GM18502 (cell line): ENCODE results near the gene KCNH2.

Experiments
- ATAC-seq: cut with Tn5 transposase; IDR thresholded peaks from one replicate; pipeline ENCODE4 v1.9.1; 2021; ENCODE audit warnings: mild to moderate bottlenecking; ENCODE audit not compliant: unreplicated experiment, poor library complexity

Gene KCNH2

GRCh38 chr7:150976529-150977381, 1.4 kb downstream of the KCNH2 start:
- no peak for ATAC-seq

- no peak for ATAC-seq
These were observed 2.4 kb downstream of the KCNH2 start for GRCh38 chr7:150975536-150976319.

GRCh38 chr7:150974468-150975391, 3.4 kb downstream of the KCNH2 start:
- ATAC-seq, result peak; percentile 67

GRCh38 chr7:150973571-150974451, 4.3 kb downstream of the KCNH2 start:
- no peak for ATAC-seq

- no peak for ATAC-seq
These were observed 5.4 kb downstream of the KCNH2 start for GRCh38 chr7:150972741-150973140.

- ATAC-seq, result no peak
These were observed 6.1 kb downstream of the KCNH2 start for GRCh38 chr7:150972023-150972468.

GRCh38 chr7:150971242-150972022, 6.7 kb downstream of the KCNH2 start:
- no peak for ATAC-seq

- no peak for ATAC-seq
These were observed 7.7 kb downstream of the KCNH2 start for GRCh38 chr7:150970424-150970823.

- no peak for ATAC-seq
These were observed 8.6 kb downstream of the KCNH2 start for GRCh38 chr7:150969475-150969874.

GRCh38 chr7:150968734-150969372, 9.3 kb downstream of the KCNH2 start:
- no peak for ATAC-seq

- no peak for ATAC-seq
These were observed 9.9 kb downstream of the KCNH2 start for GRCh38 chr7:150968056-150968733.

- ATAC-seq, result no peak
These were observed 10.8 kb downstream of the KCNH2 start for GRCh38 chr7:150967349-150967748.

GRCh38 chr7:150966002-150966401, 12.1 kb downstream of the KCNH2 start:
- no peak for ATAC-seq

GRCh38 chr7:150965273-150965830, 12.8 kb downstream of the KCNH2 start:
- no peak for ATAC-seq

- ATAC-seq, result no peak
These were observed 13.5 kb downstream of the KCNH2 start for GRCh38 chr7:150964593-150965111.

GRCh38 chr7:150963707-150964559, 14.2 kb downstream of the KCNH2 start:
- no peak for ATAC-seq
